Measurements from ENCODE around the gene GMPR2. TPM values are rescaled to one million over a fixed set of nuclear protein-coding genes. Genes with fewer than 3 reads are reported as not detected.

The GMPR2 gene
- total and polyA plus RNA-seq, 2 of the 13 experiments (the other 11 are each of a cell fraction or from before 2014, with no cell fraction given), result 210 to 273 TPM

DNA sequence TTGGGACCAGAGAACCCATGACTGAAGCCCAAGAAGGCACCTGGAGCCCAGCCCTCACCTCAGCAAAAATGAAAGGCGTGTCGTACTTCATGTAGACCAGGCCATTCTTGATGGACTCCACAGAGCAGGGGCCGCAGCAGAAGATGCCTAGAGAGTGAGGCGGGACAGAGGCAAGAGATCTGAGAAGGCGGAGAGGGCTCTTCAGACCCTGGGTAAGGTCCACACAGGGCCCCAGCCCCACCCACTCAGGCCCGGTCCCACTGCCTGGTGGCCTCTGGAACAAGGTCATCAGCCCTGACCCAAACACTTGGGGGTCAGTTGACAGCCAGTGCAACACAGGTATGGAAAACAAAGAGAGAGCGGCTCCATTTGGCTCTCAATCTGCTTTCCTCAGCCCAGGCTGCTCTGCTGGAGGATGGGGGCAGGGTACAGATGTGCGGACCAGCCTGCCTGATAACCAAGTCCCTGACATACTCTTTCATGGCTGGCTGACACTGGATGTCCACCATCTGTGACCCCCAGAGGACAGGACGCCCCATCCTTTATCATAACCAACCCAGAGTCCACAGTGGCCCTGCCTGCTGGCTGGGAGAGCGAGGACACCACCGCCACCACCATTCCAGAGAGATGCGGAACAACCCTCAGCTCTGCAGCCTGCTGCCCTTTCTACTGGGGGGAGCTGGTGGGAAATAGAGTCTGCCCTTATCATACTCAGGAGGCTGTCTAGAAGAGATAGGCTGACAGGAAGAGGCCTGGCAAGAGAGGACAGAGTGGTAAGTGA is 23.4 kb downstream of the GMPR2 start (continued):
- TF ChIP-seq, protein P1, sequence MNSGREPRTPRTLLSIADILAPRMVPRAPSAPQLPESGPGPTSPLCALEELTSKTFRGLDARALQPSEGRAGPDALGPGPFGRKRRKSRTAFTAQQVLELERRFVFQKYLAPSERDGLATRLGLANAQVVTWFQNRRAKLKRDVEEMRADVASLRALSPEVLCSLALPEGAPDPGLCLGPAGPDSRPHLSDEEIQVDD (CRISPR knock-in tag; IDR thresholded peaks at IDR 0.05; ENCODE audit: borderline replicate concordance), result no peak
- TF ChIP-seq GTF3A (CRISPR knock-in tag; conservative IDR thresholded peaks at IDR 0.05) (no peak), ETV5 (CRISPR knock-in tag; IDR thresholded peaks at IDR 0.05; ENCODE audit: borderline replicate concordance) (no peak), MEIS2 (CRISPR knock-in tag; IDR thresholded peaks at IDR 0.05) (no peak), KDM2A (CRISPR knock-in tag; IDR thresholded peaks at IDR 0.05; ENCODE audit: borderline replicate concordance, low read depth) (no peak), FOXO1 (CRISPR knock-in tag; IDR thresholded peaks at IDR 0.05) (peak; percentile 63; the same call in 1 of the 2 replicates), ZNF709 (CRISPR knock-in tag; IDR thresholded peaks at IDR 0.05) (peak; percentile 76), ZSCAN5A (CRISPR knock-in tag; IDR thresholded peaks at IDR 0.05; ENCODE audit: borderline replicate concordance) (no peak), HNRNPLL (IDR thresholded peaks at IDR 0.05; ENCODE audit: low read depth, low read length, poor library complexity, severe bottlenecking) (no peak), CENPT (CRISPR knock-in tag; IDR thresholded peaks at IDR 0.05; ENCODE audit: low read depth) (no peak), TAF15 (IDR thresholded peaks at IDR 0.05; ENCODE audit: low read depth, low read length, poor library complexity, severe bottlenecking) (no peak), SRSF1 (optimal IDR thresholded peaks at IDR 0.05; ENCODE audit: low read depth, low read length) (no peak)
- TF ChIP-seq, protein P2, sequence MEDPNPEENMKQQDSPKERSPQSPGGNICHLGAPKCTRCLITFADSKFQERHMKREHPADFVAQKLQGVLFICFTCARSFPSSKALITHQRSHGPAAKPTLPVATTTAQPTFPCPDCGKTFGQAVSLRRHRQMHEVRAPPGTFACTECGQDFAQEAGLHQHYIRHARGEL (CRISPR knock-in tag; IDR thresholded peaks at IDR 0.05), result no peak
- TF ChIP-seq, protein P3, sequence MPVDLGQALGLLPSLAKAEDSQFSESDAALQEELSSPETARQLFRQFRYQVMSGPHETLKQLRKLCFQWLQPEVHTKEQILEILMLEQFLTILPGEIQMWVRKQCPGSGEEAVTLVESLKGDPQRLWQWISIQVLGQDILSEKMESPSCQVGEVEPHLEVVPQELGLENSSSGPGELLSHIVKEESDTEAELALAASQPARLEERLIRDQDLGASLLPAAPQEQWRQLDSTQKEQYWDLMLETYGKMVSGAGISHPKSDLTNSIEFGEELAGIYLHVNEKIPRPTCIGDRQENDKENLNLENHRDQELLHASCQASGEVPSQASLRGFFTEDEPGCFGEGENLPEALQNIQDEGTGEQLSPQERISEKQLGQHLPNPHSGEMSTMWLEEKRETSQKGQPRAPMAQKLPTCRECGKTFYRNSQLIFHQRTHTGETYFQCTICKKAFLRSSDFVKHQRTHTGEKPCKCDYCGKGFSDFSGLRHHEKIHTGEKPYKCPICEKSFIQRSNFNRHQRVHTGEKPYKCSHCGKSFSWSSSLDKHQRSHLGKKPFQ (CRISPR knock-in tag; IDR thresholded peaks at IDR 0.05; ENCODE audit: insufficient replicate concordance), result no peak
